ENCODE results near the gene RXRA. TPM values are rescaled to one million over a fixed set of nuclear protein-coding genes. Genes with fewer than 3 reads are reported as not detected.

The RXRA gene
- polyA plus RNA-seq, 1 donor from 2014 or later: 2.7 TPM

DNA sequence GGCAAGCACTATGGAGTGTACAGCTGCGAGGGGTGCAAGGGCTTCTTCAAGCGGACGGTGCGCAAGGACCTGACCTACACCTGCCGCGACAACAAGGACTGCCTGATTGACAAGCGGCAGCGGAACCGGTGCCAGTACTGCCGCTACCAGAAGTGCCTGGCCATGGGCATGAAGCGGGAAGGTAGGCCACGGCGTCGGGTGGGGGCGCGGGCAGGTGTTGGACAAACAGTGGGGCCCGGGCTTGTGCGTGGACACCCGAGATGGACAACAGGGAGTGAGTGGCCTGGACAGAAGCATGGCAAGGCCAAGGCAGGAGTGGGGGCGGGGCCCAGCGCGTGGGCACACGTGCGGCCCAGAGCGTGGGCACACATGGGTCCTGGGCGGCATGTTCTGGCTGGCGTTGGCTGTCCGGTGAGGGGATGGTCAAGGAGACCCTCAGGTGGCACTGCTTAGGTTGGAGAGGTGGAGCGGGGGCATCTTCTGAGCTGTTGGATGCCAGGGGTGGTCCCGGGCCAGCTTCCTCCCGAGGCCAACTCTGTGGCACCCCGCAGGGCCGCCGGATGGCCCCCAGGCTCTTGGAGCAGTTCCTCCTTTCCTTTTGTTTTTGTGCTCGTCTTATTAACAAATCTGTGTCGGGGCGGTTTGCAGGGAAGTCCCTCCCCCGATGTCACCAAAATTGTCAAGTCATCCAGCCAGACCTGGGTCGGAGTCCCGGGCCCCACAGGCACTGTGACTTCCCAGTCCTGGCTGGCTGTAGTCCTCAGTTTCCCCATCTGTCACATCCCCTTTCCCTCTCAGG lies 82.9 kb downstream of the RXRA start:
- TF ChIP-seq, protein P1, sequence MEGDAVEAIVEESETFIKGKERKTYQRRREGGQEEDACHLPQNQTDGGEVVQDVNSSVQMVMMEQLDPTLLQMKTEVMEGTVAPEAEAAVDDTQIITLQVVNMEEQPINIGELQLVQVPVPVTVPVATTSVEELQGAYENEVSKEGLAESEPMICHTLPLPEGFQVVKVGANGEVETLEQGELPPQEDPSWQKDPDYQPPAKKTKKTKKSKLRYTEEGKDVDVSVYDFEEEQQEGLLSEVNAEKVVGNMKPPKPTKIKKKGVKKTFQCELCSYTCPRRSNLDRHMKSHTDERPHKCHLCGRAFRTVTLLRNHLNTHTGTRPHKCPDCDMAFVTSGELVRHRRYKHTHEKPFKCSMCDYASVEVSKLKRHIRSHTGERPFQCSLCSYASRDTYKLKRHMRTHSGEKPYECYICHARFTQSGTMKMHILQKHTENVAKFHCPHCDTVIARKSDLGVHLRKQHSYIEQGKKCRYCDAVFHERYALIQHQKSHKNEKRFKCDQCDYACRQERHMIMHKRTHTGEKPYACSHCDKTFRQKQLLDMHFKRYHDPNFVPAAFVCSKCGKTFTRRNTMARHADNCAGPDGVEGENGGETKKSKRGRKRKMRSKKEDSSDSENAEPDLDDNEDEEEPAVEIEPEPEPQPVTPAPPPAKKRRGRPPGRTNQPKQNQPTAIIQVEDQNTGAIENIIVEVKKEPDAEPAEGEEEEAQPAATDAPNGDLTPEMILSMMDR (IDR thresholded peaks at IDR 0.05; ENCODE audit: poor library complexity, severe bottlenecking): no peak
- TF ChIP-seq, protein P2, sequence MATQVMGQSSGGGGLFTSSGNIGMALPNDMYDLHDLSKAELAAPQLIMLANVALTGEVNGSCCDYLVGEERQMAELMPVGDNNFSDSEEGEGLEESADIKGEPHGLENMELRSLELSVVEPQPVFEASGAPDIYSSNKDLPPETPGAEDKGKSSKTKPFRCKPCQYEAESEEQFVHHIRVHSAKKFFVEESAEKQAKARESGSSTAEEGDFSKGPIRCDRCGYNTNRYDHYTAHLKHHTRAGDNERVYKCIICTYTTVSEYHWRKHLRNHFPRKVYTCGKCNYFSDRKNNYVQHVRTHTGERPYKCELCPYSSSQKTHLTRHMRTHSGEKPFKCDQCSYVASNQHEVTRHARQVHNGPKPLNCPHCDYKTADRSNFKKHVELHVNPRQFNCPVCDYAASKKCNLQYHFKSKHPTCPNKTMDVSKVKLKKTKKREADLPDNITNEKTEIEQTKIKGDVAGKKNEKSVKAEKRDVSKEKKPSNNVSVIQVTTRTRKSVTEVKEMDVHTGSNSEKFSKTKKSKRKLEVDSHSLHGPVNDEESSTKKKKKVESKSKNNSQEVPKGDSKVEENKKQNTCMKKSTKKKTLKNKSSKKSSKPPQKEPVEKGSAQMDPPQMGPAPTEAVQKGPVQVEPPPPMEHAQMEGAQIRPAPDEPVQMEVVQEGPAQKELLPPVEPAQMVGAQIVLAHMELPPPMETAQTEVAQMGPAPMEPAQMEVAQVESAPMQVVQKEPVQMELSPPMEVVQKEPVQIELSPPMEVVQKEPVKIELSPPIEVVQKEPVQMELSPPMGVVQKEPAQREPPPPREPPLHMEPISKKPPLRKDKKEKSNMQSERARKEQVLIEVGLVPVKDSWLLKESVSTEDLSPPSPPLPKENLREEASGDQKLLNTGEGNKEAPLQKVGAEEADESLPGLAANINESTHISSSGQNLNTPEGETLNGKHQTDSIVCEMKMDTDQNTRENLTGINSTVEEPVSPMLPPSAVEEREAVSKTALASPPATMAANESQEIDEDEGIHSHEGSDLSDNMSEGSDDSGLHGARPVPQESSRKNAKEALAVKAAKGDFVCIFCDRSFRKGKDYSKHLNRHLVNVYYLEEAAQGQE (IDR thresholded peaks at IDR 0.05; ENCODE audit: borderline replicate concordance): no peak
- TF ChIP-seq EZH2 (IDR thresholded peaks at IDR 0.05; ENCODE audit: borderline replicate concordance, insufficient read depth, low read length, poor library complexity, severe bottlenecking) (no peak), POLR2AphosphoS5 (IDR thresholded peaks at IDR 0.05) (no peak), MXI1 (conservative IDR thresholded peaks at IDR 0.05; ENCODE audit: poor library complexity, severe bottlenecking) (no peak), RAD21 (conservative IDR thresholded peaks at IDR 0.05) (no peak), SMC3 (conservative IDR thresholded peaks at IDR 0.05; ENCODE audit: poor library complexity) (no peak), EP300 (conservative IDR thresholded peaks at IDR 0.05; ENCODE audit: poor library complexity, severe bottlenecking) (no peak), TAF1 (IDR thresholded peaks at IDR 0.05; ENCODE audit: low read depth) (no peak)
- Histone ChIP-seq H3K79me2 (replicated peaks; ENCODE audit: insufficient read depth, low read length) (no peaks in the 10 kb centered on the region), H3K9me3 (ENCODE audit: low read length) (no peaks in the 10 kb centered on the region), H3F3A (ENCODE audit: insufficient read depth, low read length, poor library complexity, severe bottlenecking) (no peaks in the 10 kb centered on the region), H4K20me1 (ENCODE audit: insufficient read depth) (no peaks in the 10 kb centered on the region), H3K9me2 (ENCODE audit: insufficient read depth, low read length) (no peaks in the 10 kb centered on the region), H2AFZ (ENCODE audit: low read depth, low read length) (no peak overlapping the region), H3K27ac (ENCODE audit: low read length) (no peak overlapping the region), H3K36me3 (ENCODE audit: insufficient read depth, low read length) (no peaks in the 10 kb centered on the region), H3K27me3 (ENCODE audit: insufficient read depth, low read depth, low read length) (no peaks in the 10 kb centered on the region), H3K4me3 (ENCODE audit: low read length) (no peak overlapping the region), H3K9ac (ENCODE audit: low read length) (no peak overlapping the region), H3K4me2 (ENCODE audit: low read length) (no peak overlapping the region)

DNA sequence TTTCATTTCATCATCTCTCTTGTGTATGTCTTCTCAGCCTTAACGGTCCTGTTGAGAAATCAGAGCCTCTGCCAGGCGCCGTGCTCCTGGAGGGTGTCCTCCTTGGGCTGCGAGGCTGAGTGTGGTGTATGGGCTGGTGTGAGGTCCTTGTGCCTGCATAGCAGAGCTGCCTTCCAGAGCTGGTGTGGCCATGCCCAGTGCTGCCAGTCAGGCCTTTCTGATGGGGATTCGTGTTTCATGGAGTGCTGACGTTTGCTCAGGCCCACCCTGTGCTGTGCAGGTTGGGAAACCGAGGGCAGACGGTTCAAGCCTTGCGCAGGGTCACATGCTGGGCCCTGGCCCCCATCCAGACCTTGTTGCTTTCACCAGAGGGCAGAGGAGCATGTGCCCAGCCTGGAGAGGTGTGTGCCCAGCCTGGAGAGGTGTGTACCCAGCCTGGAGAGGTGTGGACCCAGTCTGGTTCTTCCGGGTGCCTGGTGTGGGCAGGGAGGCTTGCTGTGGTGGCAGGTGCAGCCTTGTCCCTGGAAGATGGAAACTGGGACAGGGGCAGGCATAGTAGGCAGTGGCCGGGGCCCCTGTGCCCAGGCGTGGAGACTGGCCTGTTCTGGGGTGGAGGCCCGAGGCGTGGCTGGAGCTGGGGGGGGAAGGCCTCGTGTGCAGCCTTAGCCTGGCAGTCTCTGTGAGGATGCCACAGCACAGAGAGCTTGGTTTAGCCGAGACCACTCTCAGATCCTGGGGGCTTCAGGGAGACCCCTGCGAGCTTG lies 84.0 kb downstream of the RXRA start:
- Histone ChIP-seq H4K20me1 (ENCODE audit: insufficient read depth) (no peaks in the 10 kb centered on the region), H3K9me3 (ENCODE audit: low read length) (no peaks in the 10 kb centered on the region), H3K79me2 (replicated peaks; ENCODE audit: insufficient read depth, low read length) (no peaks in the 10 kb centered on the region), H3K4me3 (ENCODE audit: low read length) (no peak overlapping the region), H3K27ac (ENCODE audit: low read length) (no peak overlapping the region), H3K9ac (ENCODE audit: low read length) (no peak overlapping the region), H3F3A (ENCODE audit: insufficient read depth, low read length, poor library complexity, severe bottlenecking) (no peaks in the 10 kb centered on the region), H3K9me2 (ENCODE audit: insufficient read depth, low read length) (no peaks in the 10 kb centered on the region), H3K27me3 (ENCODE audit: insufficient read depth, low read depth, low read length) (no peaks in the 10 kb centered on the region), H3K4me2 (ENCODE audit: low read length) (no peak overlapping the region), H2AFZ (ENCODE audit: low read depth, low read length) (no peak overlapping the region), H3K36me3 (ENCODE audit: insufficient read depth, low read length) (no peaks in the 10 kb centered on the region)
- TF ChIP-seq EZH2 (IDR thresholded peaks at IDR 0.05; ENCODE audit: borderline replicate concordance, insufficient read depth, low read length, poor library complexity, severe bottlenecking): no peak
